ENCODE measurements around the gene RHOBTB1.

RHOBTB1 gene

DNA sequence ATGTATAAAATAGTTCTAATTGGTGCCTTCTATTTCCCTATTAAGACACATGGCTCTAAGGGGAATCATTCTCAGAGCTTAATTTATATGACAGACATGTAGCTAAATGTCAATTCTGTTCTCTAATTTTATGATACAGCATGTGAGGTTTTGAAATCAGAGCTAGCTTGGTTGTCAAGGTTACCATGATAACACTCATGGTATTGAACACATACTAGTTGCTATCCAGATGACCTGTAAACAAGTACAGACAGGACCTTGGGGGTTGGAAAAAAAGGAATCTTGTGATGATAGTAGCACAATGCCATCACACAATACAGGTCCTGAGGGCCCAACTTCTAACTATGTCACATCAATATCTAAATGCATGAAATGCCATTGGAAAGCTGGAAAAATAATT is 49.2 kb downstream of the RHOBTB1 start:
- no peak overlapping the region for H3K27ac ChIP-seq

GRCh38 chr10:60893231-60893630 is 50.8 kb downstream of the RHOBTB1 start:
- no peak overlapping the region for H3K27ac ChIP-seq
- TF ChIP-seq, protein P1, sequence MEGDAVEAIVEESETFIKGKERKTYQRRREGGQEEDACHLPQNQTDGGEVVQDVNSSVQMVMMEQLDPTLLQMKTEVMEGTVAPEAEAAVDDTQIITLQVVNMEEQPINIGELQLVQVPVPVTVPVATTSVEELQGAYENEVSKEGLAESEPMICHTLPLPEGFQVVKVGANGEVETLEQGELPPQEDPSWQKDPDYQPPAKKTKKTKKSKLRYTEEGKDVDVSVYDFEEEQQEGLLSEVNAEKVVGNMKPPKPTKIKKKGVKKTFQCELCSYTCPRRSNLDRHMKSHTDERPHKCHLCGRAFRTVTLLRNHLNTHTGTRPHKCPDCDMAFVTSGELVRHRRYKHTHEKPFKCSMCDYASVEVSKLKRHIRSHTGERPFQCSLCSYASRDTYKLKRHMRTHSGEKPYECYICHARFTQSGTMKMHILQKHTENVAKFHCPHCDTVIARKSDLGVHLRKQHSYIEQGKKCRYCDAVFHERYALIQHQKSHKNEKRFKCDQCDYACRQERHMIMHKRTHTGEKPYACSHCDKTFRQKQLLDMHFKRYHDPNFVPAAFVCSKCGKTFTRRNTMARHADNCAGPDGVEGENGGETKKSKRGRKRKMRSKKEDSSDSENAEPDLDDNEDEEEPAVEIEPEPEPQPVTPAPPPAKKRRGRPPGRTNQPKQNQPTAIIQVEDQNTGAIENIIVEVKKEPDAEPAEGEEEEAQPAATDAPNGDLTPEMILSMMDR (conservative IDR thresholded peaks at IDR 0.05) = no peak

More for the DNA sequence above, 49.2 kb downstream of the RHOBTB1 start:
- TF ChIP-seq, protein P1 (conservative IDR thresholded peaks at IDR 0.05) = no peak

DNA sequence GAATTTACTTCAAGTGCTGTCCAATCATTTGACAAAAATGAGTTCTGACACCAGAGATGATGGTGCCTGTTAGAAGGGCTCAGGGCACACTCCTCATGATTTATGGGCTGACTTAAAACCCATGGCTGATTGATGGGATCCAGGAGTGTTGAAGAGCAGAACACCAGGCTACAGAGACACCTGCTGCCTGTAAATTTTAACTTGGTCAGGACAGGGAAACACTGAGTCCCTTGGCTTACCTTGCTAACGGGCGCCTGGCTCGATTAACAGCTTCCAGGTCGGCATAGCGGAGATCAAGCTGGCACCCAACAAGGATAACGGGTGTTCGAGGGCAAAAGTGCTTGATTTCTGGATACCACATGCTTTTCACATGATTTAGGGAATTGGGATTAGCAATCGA is 51.4 kb downstream of the RHOBTB1 start:
- TF ChIP-seq, protein P1 (conservative IDR thresholded peaks at IDR 0.05) = no peak
- H3K27ac ChIP-seq = no peak overlapping the region

GRCh38 chr10:60890811-60891210 is 53.2 kb downstream of the RHOBTB1 start:
- TF ChIP-seq, protein P1 (conservative IDR thresholded peaks at IDR 0.05) = no peak
- H3K27ac ChIP-seq = no peak overlapping the region

DNA sequence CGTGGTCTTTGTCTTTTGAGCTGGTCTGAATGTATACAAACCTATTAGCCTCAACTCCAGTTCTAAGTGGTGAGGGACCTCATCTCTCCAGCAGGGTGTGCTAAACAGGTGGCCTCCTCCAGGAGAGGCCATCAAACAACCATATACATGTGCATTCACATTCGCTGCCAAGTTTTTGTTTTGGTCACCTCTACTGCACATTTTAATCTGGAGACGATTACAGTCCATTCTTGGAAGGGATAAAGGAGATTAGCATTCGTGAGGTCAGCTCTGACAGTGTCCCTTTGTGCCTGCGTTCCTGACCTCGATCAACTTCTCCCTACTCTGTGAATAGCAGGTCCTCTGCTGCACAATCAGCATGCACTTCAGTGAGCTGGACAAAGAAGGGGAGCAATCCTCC is 60.8 kb downstream of the RHOBTB1 start:
- H3K27ac ChIP-seq = no peak overlapping the region
- TF ChIP-seq, protein P1 (conservative IDR thresholded peaks at IDR 0.05) = no peak; the same call in 1 of the 2 replicates

DNA sequence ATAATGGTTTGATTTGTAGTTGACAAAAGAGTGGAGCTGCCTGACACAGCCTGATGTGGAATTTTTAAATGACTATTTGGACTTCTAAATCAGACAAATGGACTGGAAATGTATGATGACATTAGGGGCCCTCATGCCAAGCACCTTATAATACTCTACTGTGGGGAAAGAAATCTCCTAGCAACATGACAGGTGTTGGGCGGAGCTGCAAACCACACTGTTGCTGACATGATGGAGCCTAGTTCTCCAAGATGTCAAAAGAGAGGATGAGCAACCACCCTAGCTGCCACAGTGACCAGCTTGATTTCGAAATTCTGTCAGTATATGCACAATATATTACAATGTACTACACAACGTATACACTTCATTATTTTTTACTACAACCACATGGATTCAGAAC is 65.8 kb downstream of the RHOBTB1 start:
- H3K27ac ChIP-seq = no peak overlapping the region
- TF ChIP-seq, protein P1 (conservative IDR thresholded peaks at IDR 0.05) = no peak

DNA sequence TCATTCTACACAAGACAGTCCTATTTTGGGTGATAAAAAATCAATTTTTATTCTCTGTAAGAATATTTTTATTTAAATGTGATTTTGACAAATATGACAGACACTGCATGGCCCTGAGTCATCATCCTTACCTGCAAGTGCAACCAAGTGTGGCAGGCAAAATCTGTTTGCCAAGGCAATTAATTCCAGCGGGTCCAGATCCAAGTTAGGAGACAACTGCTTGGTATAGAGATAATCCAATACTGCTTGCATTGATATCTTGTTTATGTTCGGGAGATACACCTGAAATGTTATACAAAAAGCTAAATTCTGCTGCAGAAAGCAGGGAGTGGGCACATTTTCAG is 66.2 kb downstream of the RHOBTB1 start:
- H3K27ac ChIP-seq = no peak overlapping the region
- TF ChIP-seq, protein P1 (conservative IDR thresholded peaks at IDR 0.05) = no peak
